ENCODE results near the gene CPLX4. TPM values are rescaled to one million over a fixed set of nuclear protein-coding genes. Genes with fewer than 3 reads are reported as not detected.

Gene CPLX4
- total RNA-seq, 1 donor from 2014 or later: not detected

- Mint-ChIP-seq H3K27me3 (ENCODE audit: low read depth) (peaks cover 44% of the 10 kb centered on the region), H3K9me3 (ENCODE audit: low read depth) (no peaks in the 10 kb centered on the region), H3K27ac (ENCODE audit: unreplicated experiment) (no peak overlapping the region), H3K36me3 (ENCODE audit: low read depth) (no peaks in the 10 kb centered on the region), H3K4me1 (ENCODE audit: low read depth) (peaks cover 2% of the 10 kb centered on the region), H3K4me3 (ENCODE audit: unreplicated experiment) (peak overlapping the region; percentile 55)
- no peak for DNase-seq (ENCODE audit: low spot score)
- TF ChIP-seq CTCF (IDR thresholded peaks at IDR 0.05): no peak
These were observed 9.6 kb downstream of the CPLX4 start for GRCh38 chr18:59308938-59309260.

DNA sequence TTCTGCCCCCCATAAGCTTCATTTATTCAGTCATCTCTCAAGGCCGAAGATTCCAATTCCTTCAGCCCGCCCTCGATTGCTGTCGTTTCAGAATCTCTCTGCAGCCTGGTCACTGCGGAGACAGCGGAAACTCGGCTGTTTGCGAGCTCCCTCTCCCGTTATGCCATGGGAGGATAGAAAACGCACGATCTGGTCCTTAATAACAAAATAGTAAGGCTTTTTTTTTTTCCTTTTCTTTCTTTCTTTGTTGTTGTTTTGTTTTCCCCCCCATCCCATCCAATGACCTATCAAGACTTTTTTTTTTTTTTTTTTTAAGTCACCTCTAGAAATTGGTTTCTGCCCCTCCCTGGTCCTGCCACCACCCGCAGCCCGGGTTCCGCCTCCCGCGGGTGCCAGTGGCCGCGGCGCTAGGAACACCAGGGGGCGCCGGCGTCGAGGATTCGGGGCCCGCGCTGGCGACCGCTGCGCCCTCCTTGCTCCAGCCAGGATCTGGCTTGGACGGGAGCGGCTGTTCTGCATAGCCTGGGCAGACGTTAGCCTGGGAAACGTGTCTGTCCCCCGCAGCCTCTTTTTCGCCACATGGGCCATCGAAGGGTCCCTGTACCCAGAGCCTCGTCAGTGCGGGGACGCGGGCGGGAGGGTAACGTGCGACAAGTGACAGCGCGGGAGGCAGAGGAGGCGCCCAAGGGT lies 10.1 kb downstream of the CPLX4 start:
- no peaks in the 10 kb centered on the region for H3K9me3 Mint-ChIP-seq (ENCODE audit: low read depth)
- peaks cover 44% of the 10 kb centered on the region for H3K27me3 Mint-ChIP-seq (ENCODE audit: low read depth)
- H3K4me1 Mint-ChIP-seq (ENCODE audit: low read depth): peaks cover 2% of the 10 kb centered on the region
- peak overlapping the region; percentile 55 for H3K4me3 Mint-ChIP-seq (ENCODE audit: unreplicated experiment)
- peak; percentile 96 for TF ChIP-seq CTCF (IDR thresholded peaks at IDR 0.05)
- DNase-seq (ENCODE audit: low spot score): no peak
- H3K27ac Mint-ChIP-seq (ENCODE audit: unreplicated experiment): no peak overlapping the region
- no peaks in the 10 kb centered on the region for H3K36me3 Mint-ChIP-seq (ENCODE audit: low read depth)

DNA sequence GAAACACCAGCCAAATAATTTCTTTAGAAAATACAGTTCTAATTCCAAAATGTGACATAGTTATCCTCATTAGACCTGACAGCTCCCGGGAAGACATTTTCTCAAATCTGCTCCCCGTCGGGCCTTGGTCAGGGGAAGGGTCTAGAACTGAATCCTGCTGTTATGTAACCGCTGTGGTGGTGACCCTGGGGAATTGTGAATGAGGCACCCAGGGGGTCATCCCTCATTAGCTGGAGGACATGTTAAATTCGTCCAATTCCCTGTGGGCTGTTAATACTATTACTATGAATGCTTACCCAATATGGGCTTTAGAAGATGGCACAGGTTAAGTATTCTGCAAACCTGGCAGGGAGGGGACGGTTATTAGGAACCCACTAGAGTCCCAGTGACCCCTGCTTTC lies 11.8 kb downstream of the CPLX4 start:
- H3K36me3 Mint-ChIP-seq (ENCODE audit: low read depth): no peaks in the 10 kb centered on the region
- peaks cover 2% of the 10 kb centered on the region for H3K4me1 Mint-ChIP-seq (ENCODE audit: low read depth)
- DNase-seq (ENCODE audit: low spot score): no peak
- no peak for TF ChIP-seq CTCF (IDR thresholded peaks at IDR 0.05)
- H3K27me3 Mint-ChIP-seq (ENCODE audit: low read depth): peaks cover 45% of the 10 kb centered on the region
- no peak overlapping the region for H3K27ac Mint-ChIP-seq (ENCODE audit: unreplicated experiment)
- H3K9me3 Mint-ChIP-seq (ENCODE audit: low read depth): no peaks in the 10 kb centered on the region
- H3K4me3 Mint-ChIP-seq (ENCODE audit: unreplicated experiment): no peak overlapping the region

GRCh38 chr18:59305295-59305694 lies 13.2 kb downstream of the CPLX4 start:
- Mint-ChIP-seq H3K9me3 (ENCODE audit: low read depth) (no peaks in the 10 kb centered on the region), H3K27ac (ENCODE audit: unreplicated experiment) (no peak overlapping the region), H3K4me3 (ENCODE audit: unreplicated experiment) (no peak overlapping the region), H3K36me3 (ENCODE audit: low read depth) (no peaks in the 10 kb centered on the region), H3K4me1 (ENCODE audit: low read depth) (peaks cover 2% of the 10 kb centered on the region), H3K27me3 (ENCODE audit: low read depth) (peaks cover 39% of the 10 kb centered on the region)
- TF ChIP-seq CTCF (IDR thresholded peaks at IDR 0.05): no peak
- DNase-seq (ENCODE audit: low spot score): no peak

GRCh38 chr18:59303656-59304195 lies 14.7 kb downstream of the CPLX4 start:
- Mint-ChIP-seq H3K36me3 (ENCODE audit: low read depth) (no peaks in the 10 kb centered on the region), H3K27ac (ENCODE audit: unreplicated experiment) (no peak overlapping the region), H3K4me3 (ENCODE audit: unreplicated experiment) (no peak overlapping the region), H3K27me3 (ENCODE audit: low read depth) (peaks cover 40% of the 10 kb centered on the region), H3K9me3 (ENCODE audit: low read depth) (no peaks in the 10 kb centered on the region), H3K4me1 (ENCODE audit: low read depth) (peaks cover 2% of the 10 kb centered on the region)
- no peak for TF ChIP-seq CTCF (IDR thresholded peaks at IDR 0.05)
- no peak for DNase-seq (ENCODE audit: low spot score)
